ENCODE measurements around the gene PLXNB3.

Gene PLXNB3

GRCh38 chrX:153819384-153820040 is 55.5 kb downstream of the PLXNB3 start:
- Mint-ChIP-seq H3K27me3 (no peaks in the 10 kb centered on the region), H3K27ac (no peak overlapping the region), H3K9me3 (no peaks in the 10 kb centered on the region), H3K4me3 (peak overlapping the region; percentile 67 to 74), H3K36me3 (ENCODE audit: insufficient read depth) (peaks cover 9% of the 10 kb centered on the region), H3K4me1 (ENCODE audit: low read depth in 2 of 2) (peaks cover 46 to 49% of the 10 kb centered on the region in 2 donors)
- ATAC-seq (replicated peaks), result no peak
- DNase-seq, result no peak

- no peaks in the 10 kb centered on the region for H3K9me3 Mint-ChIP-seq
- ATAC-seq (replicated peaks) (no peak), DNase-seq (no peak)
- peak overlapping the region; percentile 32 to 52 for H3K27ac Mint-ChIP-seq
- H3K4me3 Mint-ChIP-seq, result peak overlapping the region; percentile 31 to 67
- peaks cover 39 to 40% of the 10 kb centered on the region in 2 donors for H3K4me1 Mint-ChIP-seq (ENCODE audit: low read depth in 2 of 2)
- H3K27me3 Mint-ChIP-seq, result no peaks in the 10 kb centered on the region
- peaks cover 9% of the 10 kb centered on the region for H3K36me3 Mint-ChIP-seq (ENCODE audit: insufficient read depth)
Observed at GRCh38 chrX:153820601-153821000, 56.6 kb downstream of the PLXNB3 start.

- ATAC-seq (replicated peaks) (no peak), DNase-seq (no peak)
- no peaks in the 10 kb centered on the region for H3K27me3 Mint-ChIP-seq
- peak overlapping the region; percentile 31 to 67 for H3K4me3 Mint-ChIP-seq
- peak overlapping the region; percentile 32 to 52 for H3K27ac Mint-ChIP-seq
- no peaks in the 10 kb centered on the region for H3K9me3 Mint-ChIP-seq
- H3K4me1 Mint-ChIP-seq (ENCODE audit: low read depth in 2 of 2), result peaks cover 39 to 40% of the 10 kb centered on the region in 2 donors
- H3K36me3 Mint-ChIP-seq (ENCODE audit: insufficient read depth), result peaks cover 9% of the 10 kb centered on the region
Observed at GRCh38 chrX:153821066-153821465, 57.0 kb downstream of the PLXNB3 start.

- Mint-ChIP-seq H3K36me3 (ENCODE audit: insufficient read depth) (peaks cover 9% of the 10 kb centered on the region), H3K4me1 (ENCODE audit: low read depth in 2 of 2) (peaks cover 39 to 44% of the 10 kb centered on the region in 2 donors), H3K27me3 (no peaks in the 10 kb centered on the region), H3K4me3 (no peak overlapping the region), H3K27ac (peak overlapping the region in 1 of 2 donors; percentile 46), H3K9me3 (no peaks in the 10 kb centered on the region)
- ATAC-seq (replicated peaks) (no peak), DNase-seq (no peak)
Observed at GRCh38 chrX:153824348-153824747, 60.3 kb downstream of the PLXNB3 start.

GRCh38 chrX:153825042-153825441 is 61.0 kb downstream of the PLXNB3 start:
- Mint-ChIP-seq H3K27me3 (no peaks in the 10 kb centered on the region), H3K27ac (no peak overlapping the region)
- ATAC-seq (replicated peaks), result no peak

More at GRCh38 chrX:153825042-153825441, 61.0 kb downstream of the PLXNB3 start:
- Mint-ChIP-seq H3K9me3 (no peaks in the 10 kb centered on the region), H3K4me1 (ENCODE audit: low read depth in 2 of 2) (peaks cover 35 to 42% of the 10 kb centered on the region in 2 donors), H3K4me3 (no peak overlapping the region), H3K36me3 (ENCODE audit: insufficient read depth) (peaks cover 9% of the 10 kb centered on the region)
- DNase-seq, result no peak

All from effector memory CD8-positive, alpha-beta T cell (primary cell).